ENCODE data around the gene SLC2A9. TPM values are rescaled to one million over a fixed set of nuclear protein-coding genes. Genes with fewer than 3 reads are reported as not detected.
A peak's percentile ranks its signal among the peaks of the same experiment; 100 is the strongest.

SLC2A9 gene
- total and polyA plus RNA-seq, 2 of the 13 experiments (the other 11 are each of a cell fraction or from before 2014, with no cell fraction given), result 36.2 to 42.3 TPM

DNA sequence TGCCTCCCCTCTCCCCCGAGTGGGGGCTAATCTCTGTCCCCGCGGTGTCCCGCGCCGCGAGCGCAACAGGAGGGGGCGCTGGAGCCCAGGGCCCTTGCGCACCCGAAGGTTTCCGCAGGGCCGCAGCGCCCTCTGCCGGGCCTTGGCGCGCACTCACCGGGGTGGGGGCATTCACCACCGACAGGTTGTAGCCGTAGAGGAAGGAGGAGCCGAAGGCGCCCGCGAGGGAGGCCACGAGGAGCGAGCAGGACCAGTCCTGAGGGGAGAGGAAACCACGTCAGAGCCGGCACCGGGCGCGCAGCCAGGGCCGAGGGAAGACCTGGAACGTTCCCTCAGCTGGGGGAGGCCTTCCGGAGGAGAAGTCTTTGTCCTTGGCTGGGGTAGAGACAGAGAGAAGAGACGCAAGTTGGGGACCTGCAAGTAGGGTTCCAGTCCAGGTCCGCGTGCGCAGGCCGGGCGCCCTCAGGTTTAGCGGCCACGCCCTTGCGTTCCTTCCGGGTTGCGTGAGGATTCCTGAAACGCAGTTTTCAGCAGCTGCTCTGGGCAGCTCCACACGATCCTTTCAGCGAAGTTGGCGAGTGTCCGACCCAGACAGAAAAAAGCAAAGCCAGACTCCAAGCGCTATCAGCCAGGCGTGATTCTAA lies 2.4 kb downstream of the SLC2A9 start:
- H4K20me1 ChIP-seq (ENCODE audit: insufficient read depth, low read length), result no peaks in the 10 kb centered on the region
- H3K9me3 ChIP-seq (ENCODE audit: low read length), result no peaks in the 10 kb centered on the region
- peaks cover 3 to 16% of the 10 kb centered on the region in 2 experiments; a peak in 2 of 5 replicates for H3K36me3 ChIP-seq (replicated peaks in 1 of 2; ENCODE audit: control insufficient read depth in 1 of 2, insufficient read depth in 2 of 2, low read length in 2 of 2)
- in situ Hi-C loops (cut with HindIII; ENCODE audit: extremely low pct_ligation_motif_present, low pct_unique_long_range_greater_than_20kb), result loop anchor here (5.0 to 10.0 kb wide), 3 partner anchors 33 to 314 kb away; no protein-coding TSS in a partner anchor
- peaks cover 65% of the 10 kb centered on the region for H3K79me2 ChIP-seq (ENCODE audit: insufficient read depth, low read length)
- H3K4me1 ChIP-seq (ENCODE audit: insufficient read depth, low read length), result peaks cover 96% of the 10 kb centered on the region
- POLR2A ChIA-PET, result no interaction called here
- no peak for DNase-seq (ENCODE audit: low spot score)
- no peaks in the 10 kb centered on the region for H3K27me3 ChIP-seq (ENCODE audit: control insufficient read depth in 1 of 2, insufficient read depth in 2 of 2, low read length in 2 of 2)
- H3K9ac ChIP-seq (ENCODE audit: insufficient read depth, low read depth, low read length), result peak overlapping the region; percentile 82; the same call in 1 of the 2 replicates
- H3K4me3 ChIP-seq (replicated peaks in 1 of 3; ENCODE audit: insufficient read depth in 1 of 3, low read depth in 2 of 3, low read length in 3 of 3), result peak overlapping the region in 1 of 3 experiments; percentile 77; a peak in 1 of 6 replicates
- intact Hi-C loops (cut with micrococcal nuclease; ENCODE audit: unreplicated experiment), result loop anchor here (5.0 kb wide), 1 partner anchor 72 kb away; no protein-coding TSS in a partner anchor
- no peak for FAIRE-seq
- CTCF ChIA-PET (ENCODE audit: low intra/inter-chr PET ratio, low total read pairs), result no interaction called here
- BruUV-seq (replicated peaks), result no TSS peak
- ATAC-seq, result no peak
- no peak overlapping the region for H2AFZ ChIP-seq (ENCODE audit: low read length)
- peak overlapping the region; percentile 89 for H3K27ac ChIP-seq (ENCODE audit: extremely low read length, insufficient read depth, low read length)
- 96% methylated on average over 52 of the region's 52 CpGs for WGBS (ENCODE audit: low lambda C conversion rate)
- H3K4me2 ChIP-seq (ENCODE audit: low read depth, low read length), result peak overlapping the region; percentile 85
- no peak for TF ChIP-seq ZNF564 (CRISPR knock-in tag; IDR thresholded peaks at IDR 0.05)
- no peak for TF ChIP-seq ZNF589 (CRISPR knock-in tag; conservative IDR thresholded peaks at IDR 0.05)
- TF ChIP-seq HOXA9 (CRISPR knock-in tag; IDR thresholded peaks at IDR 0.05; ENCODE audit: borderline replicate concordance), result 0 out of 2 replicates have a peak, but pooled peaks have one; percentile 39
- TF ChIP-seq ZNF614 (CRISPR knock-in tag; IDR thresholded peaks at IDR 0.05; ENCODE audit: borderline replicate concordance), result no peak
- peak; percentile 71 for TF ChIP-seq RBFOX2 (IDR thresholded peaks at IDR 0.05; ENCODE audit: low read depth, low read length)
- TF ChIP-seq, protein P1, sequence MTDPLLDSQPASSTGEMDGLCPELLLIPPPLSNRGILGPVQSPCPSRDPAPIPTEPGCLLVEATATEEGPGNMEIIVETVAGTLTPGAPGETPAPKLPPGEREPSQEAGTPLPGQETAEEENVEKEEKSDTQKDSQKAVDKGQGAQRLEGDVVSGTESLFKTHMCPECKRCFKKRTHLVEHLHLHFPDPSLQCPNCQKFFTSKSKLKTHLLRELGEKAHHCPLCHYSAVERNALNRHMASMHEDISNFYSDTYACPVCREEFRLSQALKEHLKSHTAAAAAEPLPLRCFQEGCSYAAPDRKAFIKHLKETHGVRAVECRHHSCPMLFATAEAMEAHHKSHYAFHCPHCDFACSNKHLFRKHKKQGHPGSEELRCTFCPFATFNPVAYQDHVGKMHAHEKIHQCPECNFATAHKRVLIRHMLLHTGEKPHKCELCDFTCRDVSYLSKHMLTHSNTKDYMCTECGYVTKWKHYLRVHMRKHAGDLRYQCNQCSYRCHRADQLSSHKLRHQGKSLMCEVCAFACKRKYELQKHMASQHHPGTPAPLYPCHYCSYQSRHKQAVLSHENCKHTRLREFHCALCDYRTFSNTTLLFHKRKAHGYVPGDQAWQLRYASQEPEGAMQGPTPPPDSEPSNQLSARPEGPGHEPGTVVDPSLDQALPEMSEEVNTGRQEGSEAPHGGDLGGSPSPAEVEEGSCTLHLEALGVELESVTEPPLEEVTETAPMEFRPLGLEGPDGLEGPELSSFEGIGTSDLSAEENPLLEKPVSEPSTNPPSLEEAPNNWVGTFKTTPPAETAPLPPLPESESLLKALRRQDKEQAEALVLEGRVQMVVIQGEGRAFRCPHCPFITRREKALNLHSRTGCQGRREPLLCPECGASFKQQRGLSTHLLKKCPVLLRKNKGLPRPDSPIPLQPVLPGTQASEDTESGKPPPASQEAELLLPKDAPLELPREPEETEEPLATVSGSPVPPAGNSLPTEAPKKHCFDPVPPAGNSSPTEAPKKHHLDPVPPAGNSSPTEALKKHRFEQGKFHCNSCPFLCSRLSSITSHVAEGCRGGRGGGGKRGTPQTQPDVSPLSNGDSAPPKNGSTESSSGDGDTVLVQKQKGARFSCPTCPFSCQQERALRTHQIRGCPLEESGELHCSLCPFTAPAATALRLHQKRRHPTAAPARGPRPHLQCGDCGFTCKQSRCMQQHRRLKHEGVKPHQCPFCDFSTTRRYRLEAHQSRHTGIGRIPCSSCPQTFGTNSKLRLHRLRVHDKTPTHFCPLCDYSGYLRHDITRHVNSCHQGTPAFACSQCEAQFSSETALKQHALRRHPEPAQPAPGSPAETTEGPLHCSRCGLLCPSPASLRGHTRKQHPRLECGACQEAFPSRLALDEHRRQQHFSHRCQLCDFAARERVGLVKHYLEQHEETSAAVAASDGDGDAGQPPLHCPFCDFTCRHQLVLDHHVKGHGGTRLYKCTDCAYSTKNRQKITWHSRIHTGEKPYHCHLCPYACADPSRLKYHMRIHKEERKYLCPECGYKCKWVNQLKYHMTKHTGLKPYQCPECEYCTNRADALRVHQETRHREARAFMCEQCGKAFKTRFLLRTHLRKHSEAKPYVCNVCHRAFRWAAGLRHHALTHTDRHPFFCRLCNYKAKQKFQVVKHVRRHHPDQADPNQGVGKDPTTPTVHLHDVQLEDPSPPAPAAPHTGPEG (CRISPR knock-in tag; IDR thresholded peaks at IDR 0.05), result no peak
- peak; percentile 72 for TF ChIP-seq ZC3H13 (CRISPR knock-in tag; IDR thresholded peaks at IDR 0.05)
- no peak for TF ChIP-seq ARID2 (CRISPR knock-in tag; IDR thresholded peaks at IDR 0.05; ENCODE audit: borderline replicate concordance)
- 0 out of 2 replicates have a peak, but pooled peaks have one; percentile 2 for TF ChIP-seq ZBTB34 (CRISPR knock-in tag; IDR thresholded peaks at IDR 0.05)
- TF ChIP-seq TAF1 (CRISPR knock-in tag; IDR thresholded peaks at IDR 0.05), result no peak
- TF ChIP-seq, protein P2, sequence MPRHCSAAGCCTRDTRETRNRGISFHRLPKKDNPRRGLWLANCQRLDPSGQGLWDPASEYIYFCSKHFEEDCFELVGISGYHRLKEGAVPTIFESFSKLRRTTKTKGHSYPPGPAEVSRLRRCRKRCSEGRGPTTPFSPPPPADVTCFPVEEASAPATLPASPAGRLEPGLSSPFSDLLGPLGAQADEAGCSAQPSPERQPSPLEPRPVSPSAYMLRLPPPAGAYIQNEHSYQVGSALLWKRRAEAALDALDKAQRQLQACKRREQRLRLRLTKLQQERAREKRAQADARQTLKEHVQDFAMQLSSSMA (CRISPR knock-in tag; IDR thresholded peaks at IDR 0.05), result no peak
- TF ChIP-seq CEBPG (CRISPR knock-in tag; IDR thresholded peaks at IDR 0.05), result no peak
- no peak for TF ChIP-seq ZNF224 (CRISPR knock-in tag; IDR thresholded peaks at IDR 0.05)

Measured in HepG2 (cell line).